HepG2 (cell line): ENCODE measurements around the gene ANKUB1. TPM values are rescaled to one million over a fixed set of nuclear protein-coding genes. Genes with fewer than 3 reads are reported as not detected.
A peak's percentile ranks its signal among the peaks of the same experiment; 100 is the strongest.

Experiments used
- CHCHD3 ChIP-seq: sonication (generic); formaldehyde crosslinking; IDR thresholded peaks from 2 replicates; pipeline ENCODE4 v1.8.0; 2022; ENCODE audit warnings: mild to moderate bottlenecking, missing genetic modification reagents, moderate library complexity
- E2F1 ChIP-seq: sonication (generic); formaldehyde crosslinking; IDR thresholded peaks from 2 replicates; pipeline ENCODE4 v1.5.0; 2020; ENCODE audit warnings: missing genetic modification reagents
- FIP1L1 ChIP-seq: fragments of 200-400 bp; formaldehyde crosslinking; IDR thresholded peaks from 2 replicates; pipeline ENCODE4 v1.6.1; 2018; ENCODE audit warnings: low read depth, mild to moderate bottlenecking, low read length, moderate library complexity, borderline replicate concordance; ENCODE audit not compliant: insufficient read depth
- FOXC1 ChIP-seq: sonication (generic); formaldehyde crosslinking; IDR thresholded peaks from 2 replicates; pipeline ENCODE4 v1.8.0; 2022; ENCODE audit warnings: mild to moderate bottlenecking, missing genetic modification reagents, borderline replicate concordance
- HNRNPK ChIP-seq: fragments of 200-400 bp; formaldehyde crosslinking; IDR thresholded peaks from 2 replicates; pipeline ENCODE4 v1.6.1; 2018; ENCODE audit warnings: low read length, low read depth, moderate library complexity, mild to moderate bottlenecking; ENCODE audit not compliant: poor library complexity, severe bottlenecking
- IKZF4 ChIP-seq: sonication (generic); formaldehyde crosslinking; IDR thresholded peaks from 2 replicates; pipeline ENCODE4 v1.5.1; 2020; ENCODE audit warnings: borderline replicate concordance, mild to moderate bottlenecking, low read depth, missing genetic modification reagents; ENCODE audit errors: not compliant biosample characterization
- KLF6 ChIP-seq: IDR thresholded peaks from 2 replicates; pipeline ENCODE4 v1.8.0; 2016; ENCODE audit warnings: missing biosample characterization, missing genetic modification reagents
- KLF9 ChIP-seq: IDR thresholded peaks from 2 replicates; pipeline ENCODE4 v1.6.1; 2016; ENCODE audit warnings: low read depth
- MTERF4 ChIP-seq: sonication (generic); formaldehyde crosslinking; IDR thresholded peaks from 2 replicates; pipeline ENCODE4 v1.8.0; 2023; ENCODE audit warnings: mild to moderate bottlenecking, missing genetic modification reagents
- RFX5 ChIP-seq: IDR thresholded peaks from 2 replicates; pipeline ENCODE4 v1.6.1; 2011; ENCODE audit warnings: low read depth, low read length, improper control_type of control experiment
- SALL2 ChIP-seq: sonication (generic); formaldehyde crosslinking; IDR thresholded peaks from 2 replicates; pipeline ENCODE4 v1.8.1; 2023; ENCODE audit warnings: mild to moderate bottlenecking, missing genetic modification reagents, inconsistent platforms
- SNAPC4 ChIP-seq: sonication (generic); formaldehyde crosslinking; IDR thresholded peaks from 2 replicates; pipeline ENCODE4 v1.4.0; 2020; ENCODE audit warnings: mild to moderate bottlenecking, missing genetic modification reagents
- THYN1 ChIP-seq: sonication (generic); formaldehyde crosslinking; IDR thresholded peaks from 2 replicates; pipeline ENCODE4 v1.8.1; 2023; ENCODE audit warnings: low read depth, mild to moderate bottlenecking, moderate library complexity, missing genetic modification reagents, borderline replicate concordance
- YEATS2 ChIP-seq: sonication (generic); formaldehyde crosslinking; IDR thresholded peaks from 2 replicates; pipeline ENCODE4 v1.4.0; 2020; ENCODE audit warnings: missing genetic modification reagents, borderline replicate concordance
- ZC3H13 ChIP-seq: sonication (generic); formaldehyde crosslinking; IDR thresholded peaks from 2 replicates; pipeline ENCODE4 v1.8.1; 2023; ENCODE audit warnings: mild to moderate bottlenecking, missing genetic modification reagents, moderate library complexity
- ZNF160 ChIP-seq: sonication (generic); formaldehyde crosslinking; IDR thresholded peaks from 2 replicates; pipeline ENCODE4 v1.8.0; 2022; ENCODE audit warnings: mild to moderate bottlenecking, inconsistent platforms, missing genetic modification reagents
- ZNF24 ChIP-seq: fragments of 450-650 bp; IDR thresholded peaks from 2 replicates; pipeline ENCODE4 v1.6.1; 2017; ENCODE audit warnings: antibody characterized with exemption, mild to moderate bottlenecking
- ZNF256 ChIP-seq: sonication (generic); formaldehyde crosslinking; conservative IDR thresholded peaks from 2 replicates; pipeline ENCODE4 v1.4.0; 2020; ENCODE audit warnings: missing genetic modification reagents
- ZNF607 ChIP-seq: sonication (generic); formaldehyde crosslinking; IDR thresholded peaks from 2 replicates; pipeline ENCODE4 v1.5.1; 2020; ENCODE audit warnings: missing genetic modification reagents, mild to moderate bottlenecking, borderline replicate concordance
- ZNF615 ChIP-seq: sonication (generic); formaldehyde crosslinking; IDR thresholded peaks from 2 replicates; pipeline ENCODE4 v1.5.0; 2020; ENCODE audit warnings: mild to moderate bottlenecking, missing genetic modification reagents, borderline replicate concordance
- ZNF747 ChIP-seq: sonication (generic); formaldehyde crosslinking; IDR thresholded peaks from 2 replicates; pipeline ENCODE4 v1.8.1; 2023; ENCODE audit warnings: missing genetic modification reagents, mild to moderate bottlenecking, borderline replicate concordance
- ZNF878 ChIP-seq: sonication (generic); formaldehyde crosslinking; IDR thresholded peaks from 2 replicates; pipeline ENCODE4 v1.8.1; 2023; ENCODE audit warnings: mild to moderate bottlenecking, missing genetic modification reagents, moderate library complexity
- polyA plus RNA-seq, 8 experiments: library from polyadenylated mRNA; depleted of rRNA in 3 of 8; stranded (reverse) in 7 of 8; unstranded in 1 of 8; fragments of >200 nt; fragmentation: Illumina TruSeq in 4 of 8; extraction: Trizol in 4 of 8; gene quantifications; 2 replicates each; pipeline versions ENCODE4 v1.2.1 to v1.2.3, GENCODE V29; 2011 to 2016; ENCODE audit warnings: low read depth in 4 of 8, missing spikeins in 1 of 8, mixed read lengths in 1 of 8; ENCODE audit not compliant: insufficient read depth in 1 of 8
- total RNA-seq, 5 experiments: library from RNA; depleted of rRNA; stranded (reverse); fragments of >200 nt; fragmentation: Illumina TruSeq; extraction: Trizol; gene quantifications; 2 replicates each; pipeline ENCODE4 v1.2.3, GENCODE V29; 2016; ENCODE audit warnings: low read depth in 1 of 5

The ANKUB1 gene
- total and polyA plus RNA-seq, 2 of the 13 experiments (the other 11 are each of a cell fraction or from before 2014, with no cell fraction given), result not detected

GRCh38 chr3:149752051-149752787, 40.1 kb downstream of the ANKUB1 start, which contains the start of gene COMMD2 (continued):
- TF ChIP-seq SNAPC4, result no peak
- peak; percentile 65; the same call in 1 of the 2 replicates for TF ChIP-seq E2F1 (CRISPR knock-in tag)
- peak; percentile 54; the same call in 1 of the 2 replicates for TF ChIP-seq RFX5
- TF ChIP-seq KLF9 (CRISPR knock-in tag), result no peak
- peak; percentile 61; the same call in 1 of the 2 replicates for TF ChIP-seq ZNF878
- TF ChIP-seq FOXC1 (CRISPR knock-in tag), result peak; percentile 92
- peak; percentile 96 for TF ChIP-seq YEATS2 (CRISPR knock-in tag)
- peak; percentile 85; the same call in 1 of the 2 replicates for TF ChIP-seq ZNF607 (CRISPR knock-in tag)
- TF ChIP-seq ZNF747 (CRISPR knock-in tag), result peak; percentile 86; the same call in 1 of the 2 replicates
- no peak for TF ChIP-seq THYN1
- no peak for TF ChIP-seq KLF6
- TF ChIP-seq SALL2 (CRISPR knock-in tag), result peak; percentile 98
- peak; percentile 65; the same call in 1 of the 2 replicates for TF ChIP-seq ZNF256
- no peak; the same call in 1 of the 2 replicates for TF ChIP-seq ZNF615
- peak; percentile 85; the same call in 1 of the 2 replicates for TF ChIP-seq ZNF160 (CRISPR knock-in tag)
- no peak for TF ChIP-seq CHCHD3 (CRISPR knock-in tag)
- TF ChIP-seq ZC3H13 (CRISPR knock-in tag), result peak; percentile 64; the same call in 1 of the 2 replicates
- no peak for TF ChIP-seq FIP1L1
- TF ChIP-seq IKZF4 (CRISPR knock-in tag), result no peak
- no peak for TF ChIP-seq MTERF4 (CRISPR knock-in tag)
- no peak for TF ChIP-seq HNRNPK
- peak; percentile 69; the same call in 1 of the 2 replicates for TF ChIP-seq ZNF24
